Measurements from ENCODE around the gene ABCA3. TPM values are rescaled to one million over a fixed set of nuclear protein-coding genes. Genes with fewer than 3 reads are reported as not detected.
"Not testable (repeated sequence)": the region's sequence is repeated elsewhere in the genome, so short reads cannot be mapped to it uniquely, and the experiment has no call there.

The ABCA3 gene
- 10 to 100 TPM in 3 of 4 donors, 1 to 10 TPM in 1; 7.5 to 27.5 (median 12.3) TPM for total RNA-seq

DNA sequence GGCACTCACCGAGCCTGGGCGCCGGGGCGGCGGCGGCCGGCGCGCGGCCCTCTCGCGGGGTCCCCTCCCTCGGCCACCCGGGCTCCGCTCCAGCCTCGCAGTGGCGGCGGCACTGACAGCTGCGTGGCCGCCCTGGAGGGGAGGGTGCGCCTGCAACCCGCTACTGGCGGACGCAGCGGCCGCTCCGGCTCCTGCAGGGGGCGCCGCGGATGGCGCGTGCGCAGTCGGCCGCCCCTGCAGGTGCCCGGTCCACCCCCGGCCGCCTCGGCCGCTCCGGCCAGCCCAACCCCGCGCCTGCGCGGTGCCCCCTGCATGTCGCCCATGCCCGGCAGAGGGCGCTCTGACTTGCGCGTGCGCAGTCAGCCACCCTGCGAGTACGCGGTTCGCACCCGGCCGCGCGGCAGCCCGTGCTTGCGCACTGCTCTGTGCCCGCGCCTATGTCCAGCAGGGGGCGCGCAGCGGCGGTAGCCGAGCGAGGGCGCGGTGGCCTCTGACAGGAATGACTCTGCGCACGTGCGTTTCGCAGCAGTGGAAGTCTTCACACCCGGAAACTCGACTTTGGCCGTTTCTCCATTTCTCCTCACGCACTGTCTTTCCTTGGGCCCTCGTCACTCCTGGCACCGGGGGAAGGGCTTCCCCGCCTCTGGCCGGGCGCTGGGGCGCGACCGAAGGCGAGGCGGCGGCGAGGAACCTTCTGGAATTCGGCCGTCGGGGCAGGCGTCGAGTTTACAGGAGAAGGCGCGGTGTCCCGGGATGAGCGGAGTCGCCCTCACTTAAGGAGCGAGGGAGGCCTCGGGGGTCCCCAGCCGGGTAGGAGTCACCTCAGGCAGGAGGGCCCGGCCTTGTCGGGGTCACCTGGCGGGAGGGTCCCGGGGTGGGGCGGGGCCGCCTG is at the start of gene ABCA3:
Gene ABCA3, minus strand, starts transcription at position 165 of the 892 bp plus-strand sequence. CDS start 14,262 bp downstream, outside the sequence.
- Histone ChIP-seq H3K27ac (peak within 1 kb of the TSS in 3 of 4 donors; percentile 73 to 75 (median 73)), H3K4me3 (peak within 1 kb of the TSS; percentile 50 to 87), H3K27me3 (no peaks in the 10 kb centered on the region), H3K9me3 (no peaks in the 10 kb centered on the region), H3K36me3 (no peaks in the 10 kb centered on the region), H3K4me1 (peaks cover 0 to 35% (median 3%) of the 10 kb centered on the region in 3 donors)
- TF ChIP-seq CTCF (IDR thresholded peaks at IDR 0.05): peak; percentile 98 to 100 (median 100)
- TF ChIP-seq EP300 (IDR thresholded peaks at IDR 0.05): no peak
- peak; percentile 37 for TF ChIP-seq POLR2AphosphoS5 (IDR thresholded peaks at IDR 0.05)
- peak in 1 of 2 donors; percentile 65 for TF ChIP-seq POLR2A (IDR thresholded peaks at IDR 0.05)
- peak; percentile 95 for ATAC-seq
- WGBS, 2 donors (ENCODE audit: low coverage in 1 of 2): no CpG with 5 or more reads among the region's 110 CpGs

GRCh38 chr16:2388875-2389433 is 48.4 kb upstream of the ABCA3 start:
- H3K36me3 ChIP-seq: no peaks in the 10 kb centered on the region
- 20% methylated on average over 1 of the region's 2 CpGs; no CpG with 5 or more reads in 1 of the 2 donors for WGBS, 2 donors (ENCODE audit: low coverage in 1 of 2)
- H3K4me1 ChIP-seq: no peaks in the 10 kb centered on the region
- H3K27me3 ChIP-seq: peaks cover 14% of the 10 kb centered on the region
- ATAC-seq: no peak
- H3K9me3 ChIP-seq: peaks cover 0 to 11% (median 0%) of the 10 kb centered on the region in 3 donors
- H3K27ac ChIP-seq: no peak overlapping the region
- TF ChIP-seq POLR2A (IDR thresholded peaks at IDR 0.05): no peak
- TF ChIP-seq EP300 (IDR thresholded peaks at IDR 0.05): no peak
- no peak for TF ChIP-seq CTCF (IDR thresholded peaks at IDR 0.05)
- no peak for TF ChIP-seq POLR2AphosphoS5 (IDR thresholded peaks at IDR 0.05)
- no peak overlapping the region for H3K4me3 ChIP-seq

DNA sequence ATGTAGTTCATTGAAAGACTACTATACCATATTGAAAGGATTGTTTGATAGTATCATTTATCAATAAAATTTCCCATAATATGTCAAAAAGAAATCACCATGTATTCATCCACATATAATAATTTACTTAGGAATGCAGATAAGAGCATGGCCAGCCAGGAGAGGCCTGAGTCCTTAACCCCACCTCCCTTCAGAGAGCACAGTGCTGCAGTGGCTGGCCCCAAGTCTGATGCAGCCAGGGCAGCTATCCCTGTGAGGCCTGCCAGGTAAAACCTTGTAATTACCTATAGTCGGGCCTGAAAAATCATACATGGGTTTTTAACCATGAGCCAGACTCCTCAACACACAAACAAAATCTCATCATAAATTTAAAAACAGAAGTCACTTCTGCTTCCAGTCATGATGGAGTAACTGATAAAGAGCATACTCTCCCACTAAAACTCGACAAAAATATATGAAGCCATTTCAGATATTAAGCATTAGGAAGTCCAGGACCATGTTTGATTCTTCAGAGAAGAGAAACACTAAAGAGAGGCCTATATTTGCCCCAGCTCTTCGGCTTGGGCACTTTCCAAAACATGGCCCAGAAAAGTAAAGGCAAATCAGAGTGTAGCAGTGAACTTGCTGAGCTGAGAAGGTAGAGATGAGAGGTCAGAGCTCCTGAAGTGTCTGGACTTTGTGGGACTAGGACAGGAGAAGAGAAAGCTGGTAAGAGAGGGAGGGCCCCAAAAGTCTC is 47.8 kb upstream of the ABCA3 start:
- Histone ChIP-seq H3K9me3 (peaks cover 0 to 11% (median 0%) of the 10 kb centered on the region in 3 donors), H3K36me3 (no peaks in the 10 kb centered on the region), H3K4me3 (no peak overlapping the region), H3K27me3 (peaks cover 14% of the 10 kb centered on the region), H3K27ac (no peak overlapping the region), H3K4me1 (no peaks in the 10 kb centered on the region)
- TF ChIP-seq EP300 (IDR thresholded peaks at IDR 0.05) (no peak), CTCF (IDR thresholded peaks at IDR 0.05) (no peak), POLR2AphosphoS5 (IDR thresholded peaks at IDR 0.05) (no peak), POLR2A (IDR thresholded peaks at IDR 0.05) (no peak)
- 57 to 81% methylated on average over 2 to 3 of the region's 3 CpGs for WGBS, 2 donors (ENCODE audit: low coverage in 1 of 2)
- no peak for ATAC-seq

DNA sequence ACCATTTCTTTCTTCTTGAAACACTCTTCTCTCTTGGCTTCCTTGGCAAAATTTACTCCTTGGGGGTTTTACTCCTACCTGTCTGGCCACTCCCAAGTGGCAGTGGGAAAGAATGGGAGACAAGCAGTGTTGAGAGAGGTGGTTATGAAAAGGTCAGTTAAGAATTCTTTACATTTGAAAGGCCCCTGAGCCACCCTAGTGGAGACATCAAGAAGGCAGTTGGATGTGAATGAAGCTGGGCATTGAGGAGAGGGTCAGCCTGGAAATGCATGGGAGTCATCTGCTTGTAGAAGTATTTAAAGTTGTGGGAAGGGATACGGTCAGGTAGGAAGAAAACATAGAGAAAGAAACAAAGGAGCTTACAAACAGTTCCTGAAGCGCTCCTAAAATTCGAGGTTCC is 46.5 kb upstream of the ABCA3 start:
- Histone ChIP-seq H3K4me3 (no peak overlapping the region), H3K9me3 (peaks cover 0 to 11% (median 0%) of the 10 kb centered on the region in 3 donors), H3K36me3 (no peaks in the 10 kb centered on the region), H3K27ac (no peak overlapping the region), H3K27me3 (peaks cover 14% of the 10 kb centered on the region), H3K4me1 (no peaks in the 10 kb centered on the region)
- TF ChIP-seq POLR2AphosphoS5 (IDR thresholded peaks at IDR 0.05): no peak
- no peak for TF ChIP-seq CTCF (IDR thresholded peaks at IDR 0.05)
- TF ChIP-seq POLR2A (IDR thresholded peaks at IDR 0.05): no peak
- no peak for TF ChIP-seq EP300 (IDR thresholded peaks at IDR 0.05)
- ATAC-seq: no peak
- 52 to 58% methylated on average over 3 of the region's 3 CpGs for WGBS, 2 donors (ENCODE audit: low coverage in 1 of 2)

DNA sequence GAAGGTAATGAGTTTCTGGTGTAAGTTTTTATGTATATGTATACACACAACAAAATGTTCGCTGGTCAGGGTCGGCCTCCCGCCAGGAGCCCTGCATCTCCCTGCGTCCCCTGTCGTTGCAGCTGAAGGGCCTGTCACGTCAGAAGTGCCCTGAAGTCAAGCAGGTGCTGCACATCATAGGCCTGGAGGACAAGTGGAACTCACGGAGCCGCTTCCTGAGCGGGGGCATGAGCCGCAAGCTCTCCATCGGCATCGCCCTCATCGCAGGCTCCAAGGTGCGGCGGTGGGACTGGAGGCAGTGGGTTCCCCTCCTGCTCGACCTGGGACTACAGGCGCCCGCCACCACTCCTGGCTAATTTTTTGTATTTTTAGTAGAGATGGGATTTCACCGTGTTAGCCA is 45.5 kb upstream of the ABCA3 start:
- not testable (repeated sequence) for ATAC-seq, H3K4me1 ChIP-seq, H3K27ac ChIP-seq, H3K4me3 ChIP-seq, H3K36me3 ChIP-seq
- Histone ChIP-seq H3K9me3 (peaks cover 0 to 11% (median 0%) of the 10 kb centered on the region in 3 donors), H3K27me3 (peaks cover 14% of the 10 kb centered on the region)
- 58% methylated on average over 4 of the region's 19 CpGs; no CpG with 5 or more reads in 1 of the 2 donors for WGBS, 2 donors (ENCODE audit: low coverage in 1 of 2)

Measured in gastroesophageal sphincter (tissue), 4 donors.